ENCODE results near the gene SLC26A11.

DNA sequence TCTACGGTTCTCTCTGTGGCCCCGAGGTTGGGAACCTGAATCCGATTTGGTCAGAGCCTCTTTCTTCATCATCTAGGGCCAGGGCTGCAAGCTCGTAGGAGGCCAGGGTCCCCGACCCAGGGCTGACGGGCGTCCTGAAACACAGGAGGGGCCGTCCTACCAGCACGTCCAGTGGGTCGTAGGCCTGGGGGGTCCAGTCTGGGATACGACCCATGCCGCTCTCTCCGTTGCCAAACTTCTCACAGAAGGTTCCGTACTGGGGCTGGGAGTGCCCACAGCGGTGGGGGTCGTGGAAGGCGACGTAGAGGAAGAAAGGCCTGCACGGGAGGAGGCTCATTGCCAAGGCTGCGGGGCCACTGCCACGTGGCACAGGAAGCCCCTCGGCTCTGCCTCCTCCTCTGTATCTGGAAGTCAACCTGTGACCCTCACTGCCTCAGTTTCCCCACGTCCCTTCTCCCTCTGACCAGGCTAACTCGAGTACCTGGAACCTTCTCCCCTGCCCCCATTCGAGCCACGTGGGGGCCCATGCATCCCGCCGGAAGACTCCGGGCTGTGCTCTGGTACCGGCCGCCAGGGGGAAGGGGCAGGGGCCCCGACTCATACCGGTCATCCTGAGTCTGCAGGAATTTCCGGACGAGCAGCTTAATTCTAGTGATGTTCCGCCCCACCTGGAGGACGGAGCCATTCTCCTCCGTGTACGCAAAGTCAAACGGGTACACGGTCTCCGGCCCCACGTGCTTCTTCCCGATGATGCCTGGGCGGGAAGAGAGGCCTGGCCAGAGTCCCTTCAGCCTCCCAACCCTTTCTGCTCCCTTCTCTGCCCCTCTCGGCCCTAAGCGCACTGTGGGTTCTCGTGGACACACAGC lies 6.0 kb upstream of the SLC26A11 start:
- TF ChIP-seq EZH2phosphoT487 (IDR thresholded peaks at IDR 0.05; ENCODE audit: insufficient read depth, low read depth) (no peak), EZH2 (IDR thresholded peaks at IDR 0.05; ENCODE audit: insufficient read depth, poor library complexity, severe bottlenecking) (no peak)
